GM19438 (cell line): Measurements from ENCODE around the gene RBM26.

Experiments used
- ATAC-seq: cut with Tn5 transposase; IDR thresholded peaks from one replicate; pipeline ENCODE4 v1.9.1; 2021; ENCODE audit warnings: low read depth; ENCODE audit not compliant: unreplicated experiment

The RBM26 gene

DNA sequence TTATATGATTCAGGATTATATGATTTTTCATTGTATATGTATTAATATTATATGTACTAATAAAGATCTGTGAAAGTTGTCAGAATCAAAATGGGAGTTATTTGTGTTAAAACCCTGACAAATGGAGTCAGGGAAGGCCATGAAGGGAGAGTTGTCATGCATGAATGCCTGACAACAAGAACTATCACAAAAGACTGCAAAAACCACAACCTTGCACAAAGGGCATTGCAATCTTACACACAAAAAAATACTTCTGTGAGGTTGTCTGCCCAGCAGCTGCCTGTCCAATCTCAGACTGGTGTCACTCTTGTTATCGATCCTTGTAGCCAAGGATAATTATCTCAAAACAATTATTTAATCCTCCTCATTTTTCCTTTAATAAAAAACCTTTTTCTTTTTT lies 21.2 kb upstream of the RBM26 start:
- ATAC-seq: no peak

GRCh38 chr13:79423801-79424642 lies 18.0 kb upstream of the RBM26 start:
- ATAC-seq: peak; percentile 75

- ATAC-seq: no peak
Observed at GRCh38 chr13:79423340-79423739, 17.3 kb upstream of the RBM26 start.

- ATAC-seq: no peak
Observed at GRCh38 chr13:79419365-79419764, 13.3 kb upstream of the RBM26 start.

DNA sequence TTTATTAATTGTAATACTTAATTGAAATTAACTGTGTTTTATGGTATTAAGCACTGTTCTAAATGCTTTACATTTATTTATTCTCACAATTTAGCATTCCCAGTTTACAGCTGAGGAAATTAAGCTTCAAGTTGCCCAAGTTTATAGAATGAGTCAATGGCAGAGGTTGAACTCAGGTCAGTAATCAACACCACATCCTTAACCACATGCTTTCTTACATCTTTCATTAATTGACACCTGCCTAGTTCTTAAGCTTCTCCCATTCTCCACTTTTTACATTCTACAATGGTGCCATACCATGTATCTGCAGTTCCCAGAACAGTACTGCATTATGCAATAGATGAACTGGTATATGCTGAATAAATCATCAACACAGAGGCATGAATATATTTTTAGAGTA lies 11.7 kb upstream of the RBM26 start:
- no peak for ATAC-seq

- ATAC-seq: no peak
Observed at GRCh38 chr13:79413521-79413920, 7.5 kb upstream of the RBM26 start.

DNA sequence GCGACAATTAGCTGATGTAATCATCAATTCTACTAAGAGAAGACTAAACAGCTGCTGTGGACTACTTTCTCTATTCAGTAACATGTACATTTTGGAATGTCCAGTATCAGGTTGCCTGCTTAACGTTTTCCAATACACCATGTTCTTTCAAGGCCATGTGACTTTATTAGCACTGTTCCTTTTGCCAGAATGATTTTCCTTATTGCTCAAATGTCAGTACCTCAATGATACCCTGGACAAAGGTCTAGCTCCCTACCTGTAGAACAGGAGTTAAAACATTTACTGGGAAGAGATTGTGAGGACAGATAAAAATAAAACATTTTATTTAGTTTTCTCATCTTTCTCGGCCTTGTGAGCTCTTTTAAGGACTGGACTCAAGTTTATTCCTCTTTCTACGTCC lies 3.8 kb upstream of the RBM26 start:
- ATAC-seq: no peak

- ATAC-seq: no peak
Observed at GRCh38 chr13:79407349-79407979, 1.4 kb upstream of the RBM26 start.

DNA sequence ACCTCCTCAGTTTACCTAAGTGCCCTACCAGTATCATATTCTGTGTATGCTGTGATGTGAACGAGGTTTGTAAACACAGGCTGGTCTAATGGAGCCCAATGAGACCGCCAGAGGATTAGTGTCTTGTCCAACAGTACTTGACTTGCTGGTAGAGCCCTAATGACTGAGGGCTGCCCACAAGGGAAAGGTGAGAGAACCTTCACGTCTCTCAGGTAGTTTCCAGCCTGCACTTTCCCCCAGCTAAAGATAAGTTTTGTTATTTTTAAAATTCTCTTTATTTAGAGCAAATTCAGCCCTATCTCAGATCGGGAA lies 498 bp upstream of the RBM26 start:
- peak; percentile 36 for ATAC-seq

DNA sequence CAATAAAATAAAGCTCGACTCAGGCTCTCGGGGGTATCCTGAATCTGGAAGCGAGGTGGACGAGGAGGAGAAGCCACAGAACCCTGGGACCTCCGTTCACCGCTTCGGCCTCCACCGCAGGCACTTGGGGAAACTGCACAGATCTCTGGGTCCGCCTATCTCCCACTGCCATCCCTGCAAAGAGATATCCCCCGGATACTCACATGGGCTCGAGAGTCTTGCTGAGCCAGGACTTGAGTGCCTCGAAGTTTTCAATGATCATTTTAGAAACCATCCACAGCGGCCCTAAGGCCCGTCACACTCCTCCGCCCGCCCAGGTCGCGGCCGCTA lies 589 bp downstream of the RBM26 start:
- peak; percentile 38 for ATAC-seq

DNA sequence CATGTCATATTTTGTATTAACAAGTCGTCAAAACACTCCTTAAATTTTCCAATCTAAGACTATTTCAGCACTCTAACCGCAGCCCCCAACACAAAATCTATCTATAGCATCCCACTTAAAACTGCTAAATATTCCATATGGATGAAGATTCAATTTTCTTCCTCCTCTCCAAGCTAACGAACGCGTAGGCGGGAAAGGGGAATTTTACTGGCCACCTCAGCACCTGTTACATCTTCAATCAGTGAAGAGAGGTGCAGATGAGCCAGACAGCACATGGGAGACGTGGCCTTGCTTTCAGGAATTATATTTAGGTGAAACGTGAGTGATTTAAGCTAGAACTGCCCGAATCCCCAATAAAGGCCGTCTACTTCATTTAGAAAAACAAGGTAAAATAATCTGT lies 1.1 kb downstream of the RBM26 start:
- no peak for ATAC-seq

DNA sequence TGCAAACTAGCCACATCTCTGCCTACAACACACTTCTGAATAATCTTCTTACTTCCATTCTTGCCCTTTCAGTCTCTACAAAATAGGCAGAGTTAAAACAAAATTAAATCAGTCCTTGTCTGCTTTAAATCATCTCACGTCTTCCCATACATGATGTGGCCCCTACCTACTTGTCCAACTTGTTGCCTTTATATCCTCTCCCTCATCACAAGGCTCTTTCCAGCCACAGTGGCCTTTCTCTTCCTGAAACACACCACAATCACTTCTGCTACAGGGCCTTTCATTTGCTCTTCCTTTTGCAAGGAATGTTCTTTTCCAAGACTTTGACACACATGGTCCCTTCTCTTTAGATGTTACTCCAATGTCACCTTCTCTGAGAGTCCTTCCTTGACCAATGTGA lies 1.7 kb downstream of the RBM26 start:
- no peak for ATAC-seq

- ATAC-seq: no peak
Observed at GRCh38 chr13:79403113-79403512, 2.9 kb downstream of the RBM26 start.

- no peak for ATAC-seq
Observed at GRCh38 chr13:79402679-79403078, 3.4 kb downstream of the RBM26 start.

- no peak for ATAC-seq
Observed at GRCh38 chr13:79402074-79402635, 3.9 kb downstream of the RBM26 start.

DNA sequence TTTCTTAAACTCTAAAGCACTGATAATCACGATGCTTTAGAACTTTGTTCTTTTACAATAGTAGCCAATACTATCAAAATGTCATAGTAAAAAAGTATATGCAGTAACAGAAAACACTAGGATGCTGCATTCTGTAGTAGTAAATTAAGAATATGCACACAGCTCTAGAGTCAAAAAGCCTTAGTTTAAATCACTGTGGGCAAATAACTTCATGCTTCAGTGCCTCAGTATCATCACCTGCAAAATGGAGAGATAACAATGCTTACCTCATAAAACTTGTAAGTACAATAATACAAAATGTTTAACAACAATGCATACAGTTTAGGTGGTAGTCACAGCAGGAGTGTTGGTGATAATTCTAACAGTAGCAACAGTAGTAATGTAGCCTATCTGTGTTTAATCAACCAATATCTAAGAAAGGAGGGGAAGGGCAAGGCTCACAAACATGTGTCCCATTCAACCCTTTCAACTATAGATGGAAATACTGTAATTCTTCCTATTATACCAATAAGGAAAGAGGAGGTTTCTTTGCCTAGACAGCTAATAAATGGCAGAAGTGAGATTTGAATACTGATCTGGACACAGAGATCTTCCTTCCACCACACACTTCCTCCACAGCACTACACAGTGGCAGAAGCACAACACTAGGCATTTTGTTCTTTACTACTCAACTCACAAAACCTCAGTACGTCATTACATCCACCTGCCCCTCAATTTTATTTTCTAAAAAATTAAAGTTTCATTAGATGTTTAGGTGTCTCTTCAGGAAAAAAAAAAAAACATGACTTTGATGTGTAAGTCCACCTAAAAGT lies 4.6 kb downstream of the RBM26 start:
- ATAC-seq: no peak

DNA sequence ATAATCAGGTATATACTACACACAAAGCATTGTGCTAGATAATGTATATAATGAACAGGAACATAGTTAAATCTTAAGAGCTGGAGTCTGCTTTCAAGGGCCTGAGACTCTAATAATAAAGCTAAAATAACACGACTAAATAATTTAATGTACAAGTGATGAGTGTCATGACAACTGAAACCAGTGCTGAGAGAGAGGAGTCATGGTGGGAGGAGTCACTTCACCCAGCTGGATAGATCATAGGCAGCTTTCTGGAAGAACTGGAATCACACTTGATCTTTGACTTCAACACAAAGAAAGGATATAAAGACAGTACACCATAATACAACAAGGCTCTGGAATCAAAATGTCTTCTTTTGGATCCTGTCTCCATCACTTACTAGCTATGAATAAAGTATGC lies 7.1 kb downstream of the RBM26 start:
- no peak for ATAC-seq

GRCh38 chr13:79398127-79398526 lies 7.9 kb downstream of the RBM26 start:
- ATAC-seq: no peak

GRCh38 chr13:79395881-79396280 lies 10.2 kb downstream of the RBM26 start:
- ATAC-seq: no peak

DNA sequence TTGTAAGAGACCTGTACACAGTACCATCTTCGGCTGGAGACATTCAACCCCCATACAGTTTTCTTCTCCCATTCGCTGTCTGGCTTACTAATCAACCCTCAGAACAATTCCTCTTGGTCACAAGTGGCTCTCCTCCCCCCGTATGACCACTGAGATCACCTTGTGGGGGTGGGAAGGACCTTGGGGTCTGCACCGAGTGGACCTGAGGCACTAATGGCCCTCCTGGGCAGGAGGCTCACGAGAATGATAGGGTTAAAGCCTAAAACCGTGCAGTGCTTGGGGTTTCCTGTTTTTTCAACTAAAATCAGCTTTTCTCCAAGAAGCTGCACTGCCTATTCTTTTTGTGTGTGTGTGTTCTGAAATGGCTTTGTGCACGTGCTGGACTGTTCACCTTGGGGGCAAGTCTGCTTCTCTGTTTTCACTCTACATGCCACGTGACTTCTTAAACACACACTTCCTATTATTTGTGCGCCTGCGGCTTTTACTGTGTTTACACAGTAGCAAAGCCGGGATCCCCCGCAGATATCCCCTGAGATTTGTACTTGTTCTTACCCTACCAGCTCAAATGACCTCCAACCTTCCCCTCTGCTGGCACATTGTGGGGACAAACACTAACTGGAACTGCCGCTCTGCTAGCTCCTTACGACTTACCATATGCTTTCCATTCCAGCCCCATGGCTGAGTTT lies 12.3 kb downstream of the RBM26 start:
- ATAC-seq: peak; percentile 88
